Measurements from ENCODE around the gene WDR46. TPM values are rescaled to one million over a fixed set of nuclear protein-coding genes. Genes with fewer than 3 reads are reported as not detected.

The WDR46 gene
- total RNA-seq, 1 experiment from 2014 or later = 57.0 TPM

DNA sequence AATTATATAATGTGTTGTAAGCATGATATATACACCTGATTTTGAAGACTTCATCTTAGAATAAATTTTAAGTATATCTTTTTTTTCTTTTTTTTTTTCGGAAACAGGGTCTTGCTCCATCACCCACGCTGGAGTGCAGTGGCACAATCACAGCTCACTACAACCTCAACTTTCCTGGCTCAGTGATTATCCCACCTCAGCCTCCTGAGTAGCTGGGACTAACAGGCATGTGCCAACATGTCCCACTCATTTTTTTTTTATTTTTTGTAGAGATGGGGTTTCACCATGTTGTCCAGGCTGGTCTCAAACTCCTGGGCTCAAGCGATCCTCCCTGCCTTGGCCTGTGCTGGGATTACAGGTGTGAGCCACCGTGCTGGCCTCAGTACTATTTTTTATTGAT, 34.4 kb downstream of the WDR46 start:
- TF ChIP-seq, protein P1, sequence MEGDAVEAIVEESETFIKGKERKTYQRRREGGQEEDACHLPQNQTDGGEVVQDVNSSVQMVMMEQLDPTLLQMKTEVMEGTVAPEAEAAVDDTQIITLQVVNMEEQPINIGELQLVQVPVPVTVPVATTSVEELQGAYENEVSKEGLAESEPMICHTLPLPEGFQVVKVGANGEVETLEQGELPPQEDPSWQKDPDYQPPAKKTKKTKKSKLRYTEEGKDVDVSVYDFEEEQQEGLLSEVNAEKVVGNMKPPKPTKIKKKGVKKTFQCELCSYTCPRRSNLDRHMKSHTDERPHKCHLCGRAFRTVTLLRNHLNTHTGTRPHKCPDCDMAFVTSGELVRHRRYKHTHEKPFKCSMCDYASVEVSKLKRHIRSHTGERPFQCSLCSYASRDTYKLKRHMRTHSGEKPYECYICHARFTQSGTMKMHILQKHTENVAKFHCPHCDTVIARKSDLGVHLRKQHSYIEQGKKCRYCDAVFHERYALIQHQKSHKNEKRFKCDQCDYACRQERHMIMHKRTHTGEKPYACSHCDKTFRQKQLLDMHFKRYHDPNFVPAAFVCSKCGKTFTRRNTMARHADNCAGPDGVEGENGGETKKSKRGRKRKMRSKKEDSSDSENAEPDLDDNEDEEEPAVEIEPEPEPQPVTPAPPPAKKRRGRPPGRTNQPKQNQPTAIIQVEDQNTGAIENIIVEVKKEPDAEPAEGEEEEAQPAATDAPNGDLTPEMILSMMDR (IDR thresholded peaks at IDR 0.05; ENCODE audit: unreplicated experiment) = no peak
- Mint-ChIP-seq H3K36me3 (ENCODE audit: insufficient read depth, unreplicated experiment) (peaks cover 66% of the 10 kb centered on the region), H3K4me1 (ENCODE audit: insufficient read depth, unreplicated experiment) (peaks cover 22% of the 10 kb centered on the region), H3K4me3 (ENCODE audit: unreplicated experiment) (no peak overlapping the region), H3K27ac (ENCODE audit: low read depth, unreplicated experiment) (no peak overlapping the region), H3K9me3 (ENCODE audit: unreplicated experiment) (no peaks in the 10 kb centered on the region), H3K27me3 (ENCODE audit: insufficient read depth, unreplicated experiment) (no peaks in the 10 kb centered on the region)
- no peak for DNase-seq (ENCODE audit: unreplicated experiment)
- POLR2A ChIA-PET = interaction anchor here (0.5 to 11.1 kb wide), 6 partner anchors 16 to 1309 kb away, joined by 3 to 155 read pairs (median 4); partner anchors contain the start of genes CFB, RING1, RPS18 and RXRB
- CTCF ChIA-PET = interaction anchor here (0.6 to 1.2 kb wide), 4 partner anchors 47 to 175 kb away, joined by 3 to 5 read pairs (median 4); no protein-coding TSS in a partner anchor
- intact Hi-C loops (cut with micrococcal nuclease) = no loop called here
- no TSS peak for BruUV-seq (replicated peaks)

DNA sequence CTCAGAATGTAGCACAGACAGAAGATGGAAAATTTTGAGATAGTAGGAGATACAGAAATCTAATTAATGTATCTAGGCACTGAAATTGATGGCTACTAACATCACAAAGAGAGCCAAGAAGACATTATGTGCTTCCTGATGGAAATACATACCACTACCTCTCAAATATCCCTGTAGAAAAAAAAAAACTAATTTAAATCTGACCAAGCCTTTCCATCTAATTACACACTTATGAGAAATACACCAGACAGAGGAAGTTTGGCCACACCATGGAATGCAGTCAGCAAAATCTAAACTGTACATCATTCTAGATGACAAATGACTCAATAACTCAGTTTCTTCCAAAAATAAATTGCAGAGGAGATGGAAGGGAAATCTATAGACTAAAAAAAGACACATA, 36.3 kb downstream of the WDR46 start:
- peaks cover 62% of the 10 kb centered on the region for H3K36me3 Mint-ChIP-seq (ENCODE audit: insufficient read depth, unreplicated experiment)
- POLR2A ChIA-PET = interaction anchor here (0.6 to 5.0 kb wide), 2 partner anchors 18 to 1550 kb away, joined by 3 to 110 read pairs; partner anchors contain the start of genes ABHD16A, RPS18 and VPS52
- no peak overlapping the region for H3K27ac Mint-ChIP-seq (ENCODE audit: low read depth, unreplicated experiment)
- no peak overlapping the region for H3K4me3 Mint-ChIP-seq (ENCODE audit: unreplicated experiment)
- TF ChIP-seq, protein P1 (IDR thresholded peaks at IDR 0.05; ENCODE audit: unreplicated experiment) = no peak
- intact Hi-C loops (cut with micrococcal nuclease) = no loop called here
- H3K27me3 Mint-ChIP-seq (ENCODE audit: insufficient read depth, unreplicated experiment) = no peaks in the 10 kb centered on the region
- DNase-seq (ENCODE audit: unreplicated experiment) = no peak
- H3K9me3 Mint-ChIP-seq (ENCODE audit: unreplicated experiment) = no peaks in the 10 kb centered on the region
- BruUV-seq (replicated peaks) = no TSS peak
- CTCF ChIA-PET = no interaction called here
- peaks cover 22% of the 10 kb centered on the region for H3K4me1 Mint-ChIP-seq (ENCODE audit: insufficient read depth, unreplicated experiment)

DNA sequence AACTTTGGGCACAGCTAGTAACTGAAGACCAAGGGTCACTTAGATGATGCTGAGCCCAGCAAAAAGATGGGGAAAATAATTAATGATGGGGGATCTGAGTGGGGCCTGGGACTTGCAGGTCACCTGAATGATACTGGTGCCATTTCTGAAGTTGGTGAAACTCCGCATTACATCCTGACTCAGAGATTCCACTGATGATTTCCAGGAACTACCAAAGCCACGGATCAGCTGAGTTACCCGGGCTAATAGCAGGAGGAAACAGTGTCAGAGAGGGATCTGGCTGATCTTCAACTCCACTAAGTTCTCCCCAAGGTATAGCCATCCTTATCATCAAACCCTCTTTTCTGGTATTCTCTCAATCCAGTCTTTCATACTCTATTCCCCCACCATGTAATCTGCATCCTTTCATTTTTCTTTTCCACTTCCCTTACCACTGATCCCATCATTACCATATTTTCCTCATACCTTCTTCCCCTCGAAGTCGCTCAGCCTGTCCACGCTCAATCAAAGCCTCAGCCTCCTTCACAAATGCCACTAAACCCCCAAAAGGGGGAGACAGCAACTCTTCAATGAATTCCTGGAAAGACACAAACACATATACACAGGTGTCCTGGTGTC, 37.5 kb downstream of the WDR46 start:
- H3K27ac Mint-ChIP-seq (ENCODE audit: low read depth, unreplicated experiment) = no peak overlapping the region
- DNase-seq (ENCODE audit: unreplicated experiment) = no peak
- H3K4me3 Mint-ChIP-seq (ENCODE audit: unreplicated experiment) = no peak overlapping the region
- H3K9me3 Mint-ChIP-seq (ENCODE audit: unreplicated experiment) = no peaks in the 10 kb centered on the region
- TF ChIP-seq, protein P1 (IDR thresholded peaks at IDR 0.05; ENCODE audit: unreplicated experiment) = no peak
- ChIA-PET CTCF (interaction anchor here (0.6 to 1.5 kb wide), 6 partner anchors 10 to 285 kb away, joined by 3 to 6 read pairs (median 3); no protein-coding TSS in a partner anchor), POLR2A (interaction anchor here (0.7 to 5.5 kb wide), 8 partner anchors 8 to 283 kb away, joined by 4 to 110 read pairs (median 21); partner anchors contain the start of genes B3GALT4, BRD2, PFDN6 and RING1)
- H3K27me3 Mint-ChIP-seq (ENCODE audit: insufficient read depth, unreplicated experiment) = no peaks in the 10 kb centered on the region
- peaks cover 22% of the 10 kb centered on the region for H3K4me1 Mint-ChIP-seq (ENCODE audit: insufficient read depth, unreplicated experiment)
- intact Hi-C loops (cut with micrococcal nuclease) = no loop called here
- TSS peak; percentile 8 for BruUV-seq (replicated peaks)
- peaks cover 53% of the 10 kb centered on the region for H3K36me3 Mint-ChIP-seq (ENCODE audit: insufficient read depth, unreplicated experiment)

DNA sequence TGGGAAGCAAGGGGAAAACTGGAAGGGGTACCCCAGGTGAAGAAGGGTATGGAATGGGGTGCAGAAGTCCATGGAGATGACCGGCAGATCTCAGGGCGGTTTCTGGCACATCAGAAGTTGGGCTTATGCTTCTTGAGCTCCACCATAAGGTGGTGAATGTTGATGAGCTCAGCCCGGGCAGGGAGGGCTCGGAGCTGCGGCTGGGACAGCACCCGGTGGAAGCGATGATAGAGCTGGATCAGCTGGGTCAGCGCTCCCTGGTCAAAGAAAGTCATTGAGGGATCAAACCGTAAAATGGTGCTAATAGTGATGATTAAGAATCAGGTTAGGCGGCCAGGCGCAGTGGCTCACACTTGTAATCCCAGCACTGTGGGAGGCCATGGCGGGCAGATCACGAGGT, 38.3 kb downstream of the WDR46 start:
- POLR2A ChIA-PET = interaction anchor here (0.6 to 5.5 kb wide), 18 partner anchors 9 to 1074 kb away, joined by 3 to 110 read pairs (median 6); partner anchors contain the start of genes B3GALT4, BRD2, HSD17B8 and PFDN6
- Mint-ChIP-seq H3K4me1 (ENCODE audit: insufficient read depth, unreplicated experiment) (peaks cover 22% of the 10 kb centered on the region), H3K36me3 (ENCODE audit: insufficient read depth, unreplicated experiment) (peaks cover 50% of the 10 kb centered on the region), H3K4me3 (ENCODE audit: unreplicated experiment) (peak overlapping the region; percentile 82), H3K27me3 (ENCODE audit: insufficient read depth, unreplicated experiment) (no peaks in the 10 kb centered on the region), H3K27ac (ENCODE audit: low read depth, unreplicated experiment) (peak overlapping the region; percentile 70), H3K9me3 (ENCODE audit: unreplicated experiment) (no peaks in the 10 kb centered on the region)
- intact Hi-C loops (cut with micrococcal nuclease) = no loop called here
- BruUV-seq (replicated peaks) = no TSS peak
- TF ChIP-seq, protein P1 (IDR thresholded peaks at IDR 0.05; ENCODE audit: unreplicated experiment) = no peak
- CTCF ChIA-PET = interaction anchor here (0.6 to 1.6 kb wide), 7 partner anchors 11 to 337 kb away, joined by 3 to 8 read pairs (median 3); no protein-coding TSS in a partner anchor
- DNase-seq (ENCODE audit: unreplicated experiment) = no peak
